DOHH2 (cell line): ENCODE results near the gene RRP8.

ENCODE experiments used
- CTCF ChIP-seq: fragments of 200-600 bp; sonication (generic); IDR thresholded peaks from one replicate; pipeline ENCODE4 v1.5.1; 2014; ENCODE audit warnings: antibody characterized with exemption, mild to moderate bottlenecking, low read depth, low read length; ENCODE audit not compliant: poor library complexity, severe bottlenecking
- EZH2phosphoT487 ChIP-seq: fragments of 200-600 bp; sonication (generic); IDR thresholded peaks from 2 replicates; pipeline ENCODE4 v1.6.1; 2017; ENCODE audit warnings: borderline replicate concordance, mild to moderate bottlenecking, antibody characterized with exemption, low read length, moderate library complexity, mixed read lengths

- TF ChIP-seq CTCF (no peak), EZH2phosphoT487 (no peak)
Measured at GRCh38 chr11:6611963-6612212, 8.5 kb upstream of the RRP8 start.
